K562 (cell line): Measurements from ENCODE around the gene RSRC1. TPM values are rescaled to one million over a fixed set of nuclear protein-coding genes. Genes with fewer than 3 reads are reported as not detected.

Experiments used
- CBX5 ChIP-seq: IDR thresholded peaks from 2 replicates; pipeline ENCODE4 v1.6.1; 2014; ENCODE audit warnings: low read depth, borderline replicate concordance
- CC2D1A ChIP-seq: fragments of 450-650 bp; IDR thresholded peaks from 2 replicates; pipeline ENCODE4 v1.6.1; 2017; ENCODE audit warnings: mild to moderate bottlenecking
- FOXM1 ChIP-seq, 2 experiments: fragments of 450-650 bp in 1 of 2; sonication (generic) in 1 of 2; formaldehyde crosslinking in 1 of 2; IDR thresholded peaks; 2 replicates each; pipeline versions ENCODE4 v1.6.1 to v1.9.0; 2017 to 2022; ENCODE audit warnings: low read depth in 2 of 2, mild to moderate bottlenecking in 2 of 2, missing genetic modification reagents in 1 of 2, moderate library complexity in 1 of 2
- MCM5 ChIP-seq: fragments of 450-650 bp; IDR thresholded peaks from 2 replicates; pipeline ENCODE4 v1.6.1; 2016; ENCODE audit warnings: low read depth
- SOX6 ChIP-seq: fragments of 450-650 bp; IDR thresholded peaks from 2 replicates; pipeline ENCODE4 v1.6.1; 2014; ENCODE audit warnings: mild to moderate bottlenecking
- TCF3 ChIP-seq: sonication (generic); formaldehyde crosslinking; IDR thresholded peaks from 2 replicates; pipeline ENCODE4 v1.4.0; 2020; ENCODE audit warnings: mild to moderate bottlenecking, missing genetic modification reagents
- ZNF408 ChIP-seq: fragments of 250-450 bp; sonication (Bioruptor Pico); IDR thresholded peaks from 2 replicates; pipeline ENCODE4 v1.4.0; 2020; ENCODE audit warnings: low read depth, mild to moderate bottlenecking, moderate library complexity
- polyA plus RNA-seq, 8 experiments: library from polyadenylated mRNA; depleted of rRNA in 4 of 8; stranded (reverse) in 5 of 8; unstranded in 3 of 8; fragments of >200 nt; fragmentation: Nextera tagmentation in 2 of 8; fragmentation: Illumina TruSeq in 1 of 8; extraction: Ambion mirVana in 2 of 8; extraction: Trizol in 1 of 8; gene quantifications; 2 replicates each; pipeline versions ENCODE4 v1.2.1 to v1.2.3, GENCODE V29; 2011 to 2014; ENCODE audit warnings: inconsistent platforms in 1 of 8, missing spikeins in 1 of 8
- total RNA-seq, 7 experiments: library from RNA; depleted of rRNA in 6 of 7; stranded (reverse); fragments of >200 nt in 6 of 7; fragmentation: Illumina TruSeq in 2 of 7; extraction: Trizol in 2 of 7; gene quantifications; 2 replicates each; pipeline versions ENCODE4 v1.2.1 to v1.2.3, GENCODE V29; 2011 to 2021; ENCODE audit warnings: low replicate concordance in 1 of 7
- TF ChIP-seq, protein P1 (sequence below): sonication (generic); IDR thresholded peaks from 2 replicates; pipeline ENCODE4 v1.6.1; 2016
- TF ChIP-seq, protein P2 (sequence below): fragments of 250-450 bp; sonication (Bioruptor Pico); IDR thresholded peaks from 2 replicates; pipeline ENCODE4 v1.5.0; 2020; ENCODE audit warnings: mild to moderate bottlenecking, borderline replicate concordance
- TF ChIP-seq, protein P3 (sequence below): fragments of 450-650 bp; IDR thresholded peaks from 2 replicates; pipeline ENCODE4 v1.6.1; 2016
- TF ChIP-seq, protein P4 (sequence below): fragments of 200-400 bp; formaldehyde crosslinking; IDR thresholded peaks from 2 replicates; pipeline ENCODE4 v1.6.1; 2017; ENCODE audit warnings: mild to moderate bottlenecking, low read depth, low read length, moderate library complexity

RSRC1 gene
- total and polyA plus RNA-seq, 9 of the 15 experiments (the other 6 are each of a cell fraction or from before 2014, with no cell fraction given), result 19.3 to 128 (median 75.5) TPM

DNA sequence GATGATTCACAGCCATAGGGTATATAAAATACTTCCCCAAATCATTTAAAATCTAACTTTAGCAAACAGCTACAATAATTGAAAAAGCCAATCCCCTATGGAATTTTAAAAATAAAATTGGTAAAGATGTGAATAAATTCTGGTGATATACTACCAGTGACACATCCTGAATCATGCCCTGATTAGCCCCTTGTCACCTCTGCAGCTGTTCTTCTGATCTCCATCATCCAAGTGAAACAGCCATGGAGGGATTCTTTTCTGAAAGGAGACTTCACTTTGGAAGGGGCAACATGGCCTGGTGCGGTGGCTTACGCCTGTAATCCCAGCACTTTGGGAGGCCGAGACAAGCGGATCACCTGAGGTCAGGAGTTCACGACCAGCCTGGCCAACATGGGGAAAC lies 345.5 kb downstream of the RSRC1 start (continued):
- TF ChIP-seq, protein P1, sequence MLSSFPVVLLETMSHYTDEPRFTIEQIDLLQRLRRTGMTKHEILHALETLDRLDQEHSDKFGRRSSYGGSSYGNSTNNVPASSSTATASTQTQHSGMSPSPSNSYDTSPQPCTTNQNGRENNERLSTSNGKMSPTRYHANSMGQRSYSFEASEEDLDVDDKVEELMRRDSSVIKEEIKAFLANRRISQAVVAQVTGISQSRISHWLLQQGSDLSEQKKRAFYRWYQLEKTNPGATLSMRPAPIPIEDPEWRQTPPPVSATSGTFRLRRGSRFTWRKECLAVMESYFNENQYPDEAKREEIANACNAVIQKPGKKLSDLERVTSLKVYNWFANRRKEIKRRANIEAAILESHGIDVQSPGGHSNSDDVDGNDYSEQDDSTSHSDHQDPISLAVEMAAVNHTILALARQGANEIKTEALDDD, result no peak
- TF ChIP-seq, protein P2, sequence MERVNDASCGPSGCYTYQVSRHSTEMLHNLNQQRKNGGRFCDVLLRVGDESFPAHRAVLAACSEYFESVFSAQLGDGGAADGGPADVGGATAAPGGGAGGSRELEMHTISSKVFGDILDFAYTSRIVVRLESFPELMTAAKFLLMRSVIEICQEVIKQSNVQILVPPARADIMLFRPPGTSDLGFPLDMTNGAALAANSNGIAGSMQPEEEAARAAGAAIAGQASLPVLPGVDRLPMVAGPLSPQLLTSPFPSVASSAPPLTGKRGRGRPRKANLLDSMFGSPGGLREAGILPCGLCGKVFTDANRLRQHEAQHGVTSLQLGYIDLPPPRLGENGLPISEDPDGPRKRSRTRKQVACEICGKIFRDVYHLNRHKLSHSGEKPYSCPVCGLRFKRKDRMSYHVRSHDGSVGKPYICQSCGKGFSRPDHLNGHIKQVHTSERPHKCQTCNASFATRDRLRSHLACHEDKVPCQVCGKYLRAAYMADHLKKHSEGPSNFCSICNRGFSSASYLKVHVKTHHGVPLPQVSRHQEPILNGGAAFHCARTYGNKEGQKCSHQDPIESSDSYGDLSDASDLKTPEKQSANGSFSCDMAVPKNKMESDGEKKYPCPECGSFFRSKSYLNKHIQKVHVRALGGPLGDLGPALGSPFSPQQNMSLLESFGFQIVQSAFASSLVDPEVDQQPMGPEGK (CRISPR knock-in tag), result no peak
- TF ChIP-seq CC2D1A (no peak), ZNF408 (CRISPR knock-in tag) (no peak), TCF3 (no peak), CBX5 (no peak), SOX6 (no peak), MCM5 (no peak), FOXM1 (IDR thresholded peaks at IDR 0.05; ENCODE audit: low read depth) (no peak), FOXM1 (CRISPR knock-in tag; IDR thresholded peaks at IDR 0.05; ENCODE audit: low read depth) (no peak)
- TF ChIP-seq, protein P3, sequence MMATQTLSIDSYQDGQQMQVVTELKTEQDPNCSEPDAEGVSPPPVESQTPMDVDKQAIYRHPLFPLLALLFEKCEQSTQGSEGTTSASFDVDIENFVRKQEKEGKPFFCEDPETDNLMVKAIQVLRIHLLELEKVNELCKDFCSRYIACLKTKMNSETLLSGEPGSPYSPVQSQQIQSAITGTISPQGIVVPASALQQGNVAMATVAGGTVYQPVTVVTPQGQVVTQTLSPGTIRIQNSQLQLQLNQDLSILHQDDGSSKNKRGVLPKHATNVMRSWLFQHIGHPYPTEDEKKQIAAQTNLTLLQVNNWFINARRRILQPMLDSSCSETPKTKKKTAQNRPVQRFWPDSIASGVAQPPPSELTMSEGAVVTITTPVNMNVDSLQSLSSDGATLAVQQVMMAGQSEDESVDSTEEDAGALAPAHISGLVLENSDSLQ, result no peak
- TF ChIP-seq, protein P4, sequence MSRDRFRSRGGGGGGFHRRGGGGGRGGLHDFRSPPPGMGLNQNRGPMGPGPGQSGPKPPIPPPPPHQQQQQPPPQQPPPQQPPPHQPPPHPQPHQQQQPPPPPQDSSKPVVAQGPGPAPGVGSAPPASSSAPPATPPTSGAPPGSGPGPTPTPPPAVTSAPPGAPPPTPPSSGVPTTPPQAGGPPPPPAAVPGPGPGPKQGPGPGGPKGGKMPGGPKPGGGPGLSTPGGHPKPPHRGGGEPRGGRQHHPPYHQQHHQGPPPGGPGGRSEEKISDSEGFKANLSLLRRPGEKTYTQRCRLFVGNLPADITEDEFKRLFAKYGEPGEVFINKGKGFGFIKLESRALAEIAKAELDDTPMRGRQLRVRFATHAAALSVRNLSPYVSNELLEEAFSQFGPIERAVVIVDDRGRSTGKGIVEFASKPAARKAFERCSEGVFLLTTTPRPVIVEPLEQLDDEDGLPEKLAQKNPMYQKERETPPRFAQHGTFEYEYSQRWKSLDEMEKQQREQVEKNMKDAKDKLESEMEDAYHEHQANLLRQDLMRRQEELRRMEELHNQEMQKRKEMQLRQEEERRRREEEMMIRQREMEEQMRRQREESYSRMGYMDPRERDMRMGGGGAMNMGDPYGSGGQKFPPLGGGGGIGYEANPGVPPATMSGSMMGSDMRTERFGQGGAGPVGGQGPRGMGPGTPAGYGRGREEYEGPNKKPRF, result no peak
